ENCODE results near the gene CBY2.

- TF ChIP-seq POLR2A (IDR thresholded peaks at IDR 0.05; ENCODE audit: low read length), result no peak
- TF ChIP-seq GATA1 (IDR thresholded peaks at IDR 0.05; ENCODE audit: low read depth, low read length), result no peak
Measured at GRCh38 chr13:45733361-45733760, 31.2 kb downstream of the CBY2 start.

Data from erythroblast (primary cell).